ENCODE measurements around the gene ZNF786. TPM values are rescaled to one million over a fixed set of nuclear protein-coding genes. Genes with fewer than 3 reads are reported as not detected.
"Not testable (repeated sequence)": the region's sequence is repeated elsewhere in the genome, so short reads cannot be mapped to it uniquely, and the experiment has no call there.

ZNF786 gene
- total and polyA plus RNA-seq, 2 donors, result 5.5 to 6.8 TPM

DNA sequence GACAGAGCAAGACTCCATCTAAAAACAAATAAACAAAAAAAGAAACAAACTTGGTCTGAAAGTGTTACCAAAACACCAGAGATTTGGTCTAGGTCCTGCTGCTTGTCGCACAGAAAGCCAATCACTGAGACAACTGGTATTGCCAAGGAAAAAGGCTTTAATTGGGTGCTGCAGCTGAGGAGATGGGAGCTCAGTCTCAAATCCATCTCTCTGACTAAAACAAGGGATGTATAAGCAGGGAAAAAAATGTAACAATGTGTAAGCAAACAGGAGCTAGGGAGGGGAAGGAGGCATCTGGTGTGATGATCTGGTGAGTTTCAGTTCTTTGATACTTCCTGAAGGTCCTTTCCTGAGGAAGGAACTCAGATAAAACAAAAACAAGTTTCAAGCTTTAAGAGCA lies 53.8 kb downstream of the ZNF786 start:
- WGBS, result 96% methylated on average over 1 of the region's 1 CpG
- Histone ChIP-seq H3K4me3 (ENCODE audit: low read depth, low read length) (no peak overlapping the region), H3K36me3 (ENCODE audit: insufficient read depth) (no peaks in the 10 kb centered on the region), H3K27ac (ENCODE audit: low read depth) (no peak overlapping the region), H3K4me1 (ENCODE audit: insufficient read depth) (no peaks in the 10 kb centered on the region)
- DNase-seq (ENCODE audit: extremely low spot score), result no peak

DNA sequence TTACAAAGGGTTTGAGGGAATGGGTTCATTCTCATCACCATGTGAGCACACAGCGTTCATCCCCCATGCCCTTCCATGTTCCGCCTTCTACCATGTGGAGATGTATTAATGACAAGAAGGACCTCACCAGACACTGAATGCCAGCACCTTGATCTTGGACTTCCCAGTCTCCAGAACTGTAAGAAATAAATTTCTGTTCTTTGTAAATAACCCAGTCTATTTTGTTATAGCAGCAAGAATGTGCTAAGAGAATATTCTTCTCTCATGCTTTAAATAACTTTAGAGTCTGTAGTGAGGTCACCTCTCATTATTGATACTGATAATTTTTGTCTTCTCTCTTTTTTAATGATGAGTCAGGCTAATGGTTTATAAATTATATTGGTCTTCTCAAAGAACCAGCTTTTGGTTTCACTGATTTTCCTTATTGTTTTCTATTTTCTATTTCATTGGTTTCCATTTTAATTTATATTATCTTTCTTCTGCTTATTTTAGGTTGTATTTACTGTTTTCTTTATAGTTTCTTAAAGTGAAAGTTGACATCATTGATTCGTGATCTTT lies 59.1 kb downstream of the ZNF786 start:
- WGBS, result 95% methylated on average over 3 of the region's 3 CpGs
- Histone ChIP-seq H3K4me1 (ENCODE audit: insufficient read depth) (no peaks in the 10 kb centered on the region), H3K27ac (ENCODE audit: low read depth) (no peak overlapping the region), H3K36me3 (ENCODE audit: insufficient read depth) (no peaks in the 10 kb centered on the region), H3K4me3 (ENCODE audit: low read depth, low read length) (no peak overlapping the region)
- no peak for DNase-seq (ENCODE audit: extremely low spot score)

DNA sequence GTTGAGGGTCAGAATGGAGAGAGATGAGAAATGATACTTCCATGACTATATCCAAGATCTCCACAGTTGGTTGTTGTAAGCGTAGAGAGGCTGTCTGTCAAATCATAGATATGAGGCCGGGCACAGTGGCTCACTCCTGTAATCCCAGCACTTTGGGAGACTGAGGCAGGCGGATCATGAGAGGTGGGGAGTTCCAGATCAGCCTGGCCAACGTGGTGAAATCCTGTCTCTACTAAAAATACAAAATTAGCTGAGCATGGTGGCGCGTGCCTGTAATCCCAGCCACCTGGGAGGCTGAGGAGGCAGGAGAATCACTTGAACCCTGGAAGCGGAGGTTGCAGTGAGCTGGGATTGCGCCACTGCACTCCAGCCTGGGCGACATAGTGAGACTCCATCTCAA lies 60.1 kb downstream of the ZNF786 start:
- DNase-seq (ENCODE audit: extremely low spot score); H3K4me3 ChIP-seq (ENCODE audit: low read depth, low read length); H3K4me1 ChIP-seq (ENCODE audit: insufficient read depth); H3K27ac ChIP-seq (ENCODE audit: low read depth); H3K36me3 ChIP-seq (ENCODE audit: insufficient read depth): not testable (repeated sequence)
- WGBS, result 86% methylated on average over 9 of the region's 9 CpGs

DNA sequence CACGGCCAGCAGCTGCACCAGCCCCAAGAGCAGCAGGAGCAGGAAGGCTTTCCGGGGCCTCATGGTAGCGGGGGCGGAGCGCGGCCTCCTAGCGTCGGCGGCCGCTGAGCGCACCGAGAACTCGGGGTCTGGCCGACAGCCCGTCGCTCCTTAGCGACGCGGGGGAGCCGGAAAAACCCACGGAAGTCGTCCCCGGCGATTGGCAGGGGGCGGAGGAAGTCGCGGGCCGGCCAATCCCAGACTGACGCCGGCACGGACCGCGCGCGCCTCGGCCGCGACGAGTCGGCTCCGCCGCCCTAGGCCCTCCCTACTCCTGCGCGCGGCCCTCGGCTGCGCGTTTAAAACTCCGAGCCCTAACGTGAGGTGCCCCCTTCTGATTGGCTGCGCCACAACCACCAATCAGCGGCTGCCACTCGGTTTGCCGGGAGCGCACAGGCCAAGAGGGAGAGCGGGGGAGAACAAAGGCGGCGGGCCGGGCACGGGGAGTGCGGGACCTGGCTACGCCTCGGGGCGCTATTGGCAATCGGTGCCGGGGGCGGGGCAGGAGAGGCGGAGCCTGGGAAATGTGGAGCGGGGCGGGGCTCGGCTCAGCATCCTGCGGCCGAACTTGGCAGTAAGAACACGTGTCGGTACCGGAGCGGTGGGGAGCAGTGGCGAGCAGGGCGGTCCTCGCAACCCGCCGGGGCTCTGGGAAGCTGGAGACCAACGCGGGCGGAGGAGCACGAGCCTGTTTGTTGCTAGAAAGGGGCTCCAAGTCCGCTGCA lies 62.0 kb downstream of the ZNF786 start, which contains the start of gene PDIA4:
Gene PDIA4 (minus strand): TSS at position 160 of the 764 bp plus-strand sequence. CDS start 97 bp downstream, at position 63.
- Histone ChIP-seq H3K4me3 (ENCODE audit: low read depth, low read length) (peak within 1 kb of the TSS; percentile 80), H3K27ac (ENCODE audit: low read depth) (peak within 1 kb of the TSS; percentile 75), H3K36me3 (ENCODE audit: insufficient read depth) (no peaks in the 10 kb centered on the region), H3K4me1 (ENCODE audit: insufficient read depth) (no peaks in the 10 kb centered on the region)
- peak; percentile 98 for DNase-seq (ENCODE audit: extremely low spot score)
- WGBS, result under 1% methylated on average over 87 of the region's 87 CpGs

DNA sequence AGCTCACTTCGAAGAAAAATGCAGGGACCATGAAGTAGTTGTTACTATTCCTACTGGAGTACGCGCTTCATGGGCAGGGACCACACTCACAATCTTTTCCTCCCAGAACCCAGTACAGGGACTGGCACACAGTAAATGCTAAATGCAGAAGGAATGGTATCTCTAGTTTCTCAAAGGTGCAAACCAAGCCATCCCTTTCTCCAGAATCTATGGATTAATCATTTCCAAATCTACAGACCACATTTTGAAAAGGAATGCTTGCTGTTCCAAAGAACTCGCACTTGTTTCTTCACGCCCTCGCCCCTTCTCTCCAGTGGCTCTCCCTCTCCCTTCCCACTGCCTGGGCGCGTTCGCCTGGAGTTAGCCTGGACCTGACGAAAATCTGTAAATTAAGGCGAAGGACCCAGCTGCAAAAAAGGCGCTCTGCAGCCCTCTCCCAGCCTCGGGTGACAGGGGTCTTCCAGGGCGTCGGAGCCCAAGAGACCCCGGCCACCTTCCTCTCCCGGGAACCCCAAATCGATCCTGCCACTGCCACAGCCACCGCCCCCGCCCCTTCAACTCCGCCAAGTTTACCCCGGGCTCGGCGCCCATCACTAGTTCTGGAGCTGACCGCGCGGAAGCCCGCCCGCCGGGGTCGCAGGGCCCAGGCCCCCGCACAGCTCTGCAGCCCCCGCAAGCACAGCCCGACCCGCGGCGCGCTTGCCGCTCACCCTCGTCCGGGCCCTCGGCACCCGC lies 62.7 kb downstream of the ZNF786 start:
- under 1% methylated on average over 43 of the region's 43 CpGs for WGBS
- no peaks in the 10 kb centered on the region for H3K4me1 ChIP-seq (ENCODE audit: insufficient read depth)
- DNase-seq (ENCODE audit: extremely low spot score), result no peak

DNA sequence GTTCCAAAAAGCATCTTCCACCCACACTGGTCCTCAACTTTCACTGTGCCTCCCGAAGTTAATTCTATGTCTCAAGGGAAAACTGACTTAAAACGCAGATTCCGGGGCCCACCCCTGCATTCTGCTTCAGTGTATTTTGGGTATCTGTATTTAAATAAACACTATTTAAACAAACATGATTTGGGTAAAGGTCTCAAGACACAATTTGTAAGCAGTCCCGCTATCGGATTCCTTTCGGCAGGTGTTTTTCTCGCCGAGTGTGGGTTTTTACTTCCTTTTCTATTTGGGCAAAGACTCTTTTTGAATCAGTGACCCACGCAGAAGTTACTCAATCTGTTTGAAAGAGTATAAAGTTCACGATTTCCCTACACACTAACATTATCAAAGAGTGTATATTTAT lies 63.5 kb downstream of the ZNF786 start:
- no peaks in the 10 kb centered on the region for H3K4me1 ChIP-seq (ENCODE audit: insufficient read depth)
- no peaks in the 10 kb centered on the region for H3K36me3 ChIP-seq (ENCODE audit: insufficient read depth)
- no peak overlapping the region for H3K27ac ChIP-seq (ENCODE audit: low read depth)
- no peak for DNase-seq (ENCODE audit: extremely low spot score)
- WGBS, result 38% methylated on average over 10 of the region's 10 CpGs
- H3K4me3 ChIP-seq (ENCODE audit: low read depth, low read length), result no peak overlapping the region

More for the DNA sequence above, 62.7 kb downstream of the ZNF786 start:
- Histone ChIP-seq H3K36me3 (ENCODE audit: insufficient read depth) (no peaks in the 10 kb centered on the region), H3K27ac (ENCODE audit: low read depth) (peak overlapping the region; percentile 75), H3K4me3 (ENCODE audit: low read depth, low read length) (peak overlapping the region; percentile 80)

DNA sequence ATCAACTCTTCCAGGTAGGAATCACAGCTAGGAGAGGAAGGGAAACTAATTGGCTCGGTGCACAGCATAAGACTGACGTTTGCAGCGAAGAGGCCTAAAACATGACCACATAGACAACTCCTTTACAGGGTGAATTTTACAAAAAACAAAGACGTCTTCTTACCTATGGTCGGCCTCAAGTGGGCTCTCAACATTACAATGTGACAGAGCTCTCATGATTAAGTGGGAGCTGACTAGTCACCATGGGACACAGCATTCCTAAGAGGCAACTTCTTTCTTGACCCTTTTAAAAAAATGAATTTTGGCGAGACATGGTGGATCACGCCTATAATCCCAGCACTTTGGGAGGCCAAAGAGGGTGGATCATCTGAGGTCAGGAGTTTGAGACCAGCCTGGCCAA lies 66.9 kb downstream of the ZNF786 start:
- Histone ChIP-seq H3K27ac (ENCODE audit: low read depth) (no peak overlapping the region), H3K4me1 (ENCODE audit: insufficient read depth) (no peaks in the 10 kb centered on the region), H3K36me3 (ENCODE audit: insufficient read depth) (peaks cover 2% of the 10 kb centered on the region), H3K4me3 (ENCODE audit: low read depth, low read length) (no peak overlapping the region)
- DNase-seq (ENCODE audit: extremely low spot score), result no peak
- 72% methylated on average over 7 of the region's 7 CpGs for WGBS

DNA sequence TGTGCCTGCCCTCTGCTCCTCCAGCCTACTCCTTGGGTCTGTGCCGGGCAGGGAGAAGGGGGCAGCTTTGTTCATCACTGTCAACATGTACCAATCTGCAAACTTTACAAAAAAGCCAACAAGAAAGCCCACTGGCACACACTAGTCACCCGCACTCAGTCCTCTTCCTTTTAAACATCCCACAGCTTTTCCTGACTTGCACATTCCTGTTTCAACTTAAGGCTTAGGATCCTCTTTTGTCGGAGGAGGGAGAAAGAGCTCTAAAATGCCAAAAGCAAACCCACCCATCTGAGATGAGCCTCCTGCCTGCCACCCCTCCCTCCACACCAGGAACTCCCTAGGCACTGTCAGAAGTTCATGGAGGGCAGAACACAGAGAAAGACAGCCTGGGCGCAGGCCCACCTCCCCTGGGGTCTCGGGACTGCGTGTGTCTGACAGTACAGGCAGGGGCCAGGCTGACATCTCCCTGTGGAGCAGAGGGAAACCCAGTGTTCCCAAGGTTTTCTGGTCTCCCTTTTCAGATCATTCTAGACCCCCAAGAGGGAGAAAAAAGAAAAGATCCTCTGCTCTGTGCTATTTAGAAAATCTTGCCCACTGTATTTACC lies 67.7 kb downstream of the ZNF786 start:
- no peak overlapping the region for H3K27ac ChIP-seq (ENCODE audit: low read depth)
- no peak for DNase-seq (ENCODE audit: extremely low spot score)
- WGBS, result 74% methylated on average over 6 of the region's 6 CpGs
- H3K36me3 ChIP-seq (ENCODE audit: insufficient read depth), result peaks cover 2% of the 10 kb centered on the region
- H3K4me3 ChIP-seq (ENCODE audit: low read depth, low read length), result no peak overlapping the region
- no peaks in the 10 kb centered on the region for H3K4me1 ChIP-seq (ENCODE audit: insufficient read depth)

DNA sequence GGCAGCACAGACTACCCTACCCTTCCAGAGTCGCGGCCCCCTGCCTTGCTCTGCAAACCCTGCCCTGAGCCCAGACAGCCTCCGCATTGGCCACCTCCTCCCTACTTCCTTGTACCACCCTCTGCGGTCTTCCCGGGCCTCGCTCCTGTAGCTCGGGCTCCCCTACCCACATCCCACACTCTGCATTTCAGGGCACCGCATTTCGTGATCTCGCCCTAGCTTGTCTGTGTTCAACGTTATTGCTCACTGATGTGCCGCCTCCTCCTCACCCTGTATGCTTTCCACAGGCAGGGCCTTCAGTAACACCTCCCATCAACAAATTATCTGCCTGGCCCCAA lies 68.8 kb downstream of the ZNF786 start:
- Histone ChIP-seq H3K27ac (ENCODE audit: low read depth) (no peak overlapping the region), H3K4me1 (ENCODE audit: insufficient read depth) (no peaks in the 10 kb centered on the region), H3K4me3 (ENCODE audit: low read depth, low read length) (no peak overlapping the region), H3K36me3 (ENCODE audit: insufficient read depth) (peaks cover 2% of the 10 kb centered on the region)
- 90% methylated on average over 12 of the region's 12 CpGs for WGBS
- DNase-seq (ENCODE audit: extremely low spot score), result no peak

DNA sequence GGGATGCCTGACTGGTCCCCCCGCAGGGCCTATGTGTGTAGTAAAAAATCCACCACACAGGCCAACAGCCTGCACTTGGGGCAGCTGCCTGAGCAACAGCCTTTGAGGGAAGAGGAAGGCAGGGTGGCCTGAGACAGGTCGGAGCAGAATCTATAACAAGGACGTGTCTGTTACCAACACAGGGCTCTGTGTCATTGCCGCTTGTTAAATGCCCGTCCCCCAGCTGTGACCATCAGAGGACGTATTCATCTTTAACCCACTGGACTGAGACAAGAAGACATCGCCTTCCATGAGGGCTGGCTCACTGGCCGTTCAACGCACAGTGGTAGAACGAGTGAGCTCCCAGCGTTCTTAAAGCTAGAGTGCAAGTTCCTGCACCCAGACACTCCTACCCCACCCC lies 70.0 kb downstream of the ZNF786 start:
- Histone ChIP-seq H3K4me3 (ENCODE audit: low read depth, low read length) (no peak overlapping the region), H3K36me3 (ENCODE audit: insufficient read depth) (peaks cover 5% of the 10 kb centered on the region), H3K27ac (ENCODE audit: low read depth) (no peak overlapping the region), H3K4me1 (ENCODE audit: insufficient read depth) (no peaks in the 10 kb centered on the region)
- DNase-seq (ENCODE audit: extremely low spot score), result no peak
- WGBS, result 90% methylated on average over 11 of the region's 11 CpGs

Small RNA genes within 50 kb of the gene (small RNA-seq; reads per million reads assigned to genes)
- gene COX6B1P1, result not detected
- gene RN7SL521P, result 0.41 reads per million, percentile 34 among the genes with 10 or more reads in this experiment
- gene RNU6-650P, result not detected

Other genes with a start within 250 kb of the ZNF786 start
- 20.0 TPM for gene EZH2, start 206.4 kb downstream of the ZNF786 start, total RNA-seq
- 2.1 TPM for gene EZH2, start 206.4 kb downstream of the ZNF786 start, polyA plus RNA-seq
- gene PDIA4, start 62.2 kb downstream of the ZNF786 start, total RNA-seq, result 92.8 TPM
- 71.6 TPM for gene PDIA4, start 62.2 kb downstream of the ZNF786 start, polyA plus RNA-seq
- 4.9 TPM for gene ZNF425, start 35.6 kb upstream of the ZNF786 start, total RNA-seq
- gene ZNF425, start 35.6 kb upstream of the ZNF786 start, polyA plus RNA-seq, result 2.7 TPM
- gene ZNF398, start 56.7 kb upstream of the ZNF786 start, total RNA-seq, result 16.3 TPM
- 6.8 TPM for gene ZNF398, start 56.7 kb upstream of the ZNF786 start, polyA plus RNA-seq
- gene ZNF282, start 104.8 kb upstream of the ZNF786 start, total RNA-seq, result 20.8 TPM
- 20.1 TPM for gene ZNF282, start 104.8 kb upstream of the ZNF786 start, polyA plus RNA-seq
- gene ZNF212, start 148.9 kb upstream of the ZNF786 start, total RNA-seq, result 5.5 TPM
- gene ZNF212, start 148.9 kb upstream of the ZNF786 start, polyA plus RNA-seq, result 8.5 TPM
- gene ZNF783, start 171.5 kb upstream of the ZNF786 start, total RNA-seq, result 7.1 TPM
- 12.2 TPM for gene ZNF783, start 171.5 kb upstream of the ZNF786 start, polyA plus RNA-seq

All from urinary bladder (tissue), 4 donors.